ENCODE data around the gene FMNL2.

The FMNL2 gene

DNA sequence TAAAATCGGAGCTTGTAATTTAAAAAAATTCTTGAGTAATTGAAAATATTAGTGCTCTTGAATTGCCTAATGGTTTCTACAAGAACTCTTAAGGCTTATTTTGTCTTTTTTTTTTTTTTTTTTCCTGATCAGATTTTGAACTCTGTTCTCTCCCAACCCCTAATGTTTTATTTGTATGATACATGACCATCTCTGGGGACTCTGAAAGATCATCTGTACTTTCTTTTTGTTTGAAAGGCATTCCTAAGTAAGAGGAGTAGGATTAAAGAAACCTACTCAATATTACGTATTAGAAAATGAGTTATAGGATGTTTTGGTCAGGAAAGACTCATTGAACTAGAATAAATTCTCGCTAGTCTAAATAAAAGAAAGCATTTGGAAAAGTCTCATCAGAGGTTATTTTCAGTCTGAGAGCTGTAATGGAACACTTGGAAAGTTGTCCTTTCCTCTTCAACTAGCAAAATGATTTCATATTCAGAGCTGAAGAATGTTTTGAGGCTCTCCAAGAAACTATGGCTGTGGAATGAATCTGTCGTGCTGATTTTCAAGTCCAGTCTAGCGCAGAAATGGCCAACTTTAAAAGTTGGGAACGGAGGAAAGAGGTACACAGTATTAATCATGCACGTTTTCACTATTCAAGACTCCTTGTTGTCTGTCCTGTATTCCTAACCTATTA, 199.6 kb downstream of the FMNL2 start:
- no peak for DNase-seq

DNA sequence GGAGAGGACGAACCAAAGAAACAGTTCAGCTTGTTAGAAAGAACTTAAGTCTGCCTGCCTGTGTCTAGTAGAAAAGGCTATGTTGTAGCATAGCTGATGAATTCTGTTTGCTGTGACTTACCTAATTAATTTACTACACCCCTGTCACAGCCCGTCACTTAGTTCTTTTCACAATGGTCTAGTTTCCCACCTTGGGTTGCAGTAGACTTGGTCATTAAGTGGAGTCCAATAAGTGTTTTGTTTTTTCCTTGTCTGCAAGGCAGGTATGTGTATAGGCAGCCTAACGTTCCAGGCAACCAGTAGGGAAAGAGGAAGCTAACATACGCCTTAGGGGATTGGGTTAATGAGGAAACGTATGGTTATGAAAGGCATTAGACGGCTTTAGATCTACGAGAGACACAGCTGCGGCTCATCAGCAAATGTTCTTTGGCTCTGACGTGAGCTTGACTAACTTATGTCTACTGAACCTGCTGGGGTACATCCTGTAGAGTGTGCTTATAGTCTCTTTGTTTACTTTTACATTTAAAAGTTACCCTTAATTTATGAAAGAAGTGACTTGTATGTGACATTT, 202.2 kb downstream of the FMNL2 start:
- DNase-seq = no peak

DNA sequence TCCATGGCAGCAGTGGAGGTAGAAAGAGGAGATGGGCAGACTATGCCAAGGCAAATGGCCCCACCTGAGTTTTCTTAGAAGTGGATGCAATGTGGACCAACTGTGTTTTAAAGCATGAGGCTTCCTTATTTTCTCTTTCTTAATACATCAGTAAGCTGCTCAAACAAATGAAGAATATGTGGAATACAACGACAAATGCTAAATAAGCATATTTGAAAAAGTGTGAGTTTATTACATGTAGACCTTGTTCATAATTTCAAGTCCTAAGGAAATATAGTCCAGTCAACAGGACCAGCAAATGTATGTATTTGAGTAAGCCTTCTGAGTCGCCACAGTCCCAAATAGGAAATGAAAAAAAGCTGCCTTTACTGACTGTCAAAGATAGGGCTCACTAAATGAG, 204.4 kb downstream of the FMNL2 start:
- no peak for DNase-seq

DNA sequence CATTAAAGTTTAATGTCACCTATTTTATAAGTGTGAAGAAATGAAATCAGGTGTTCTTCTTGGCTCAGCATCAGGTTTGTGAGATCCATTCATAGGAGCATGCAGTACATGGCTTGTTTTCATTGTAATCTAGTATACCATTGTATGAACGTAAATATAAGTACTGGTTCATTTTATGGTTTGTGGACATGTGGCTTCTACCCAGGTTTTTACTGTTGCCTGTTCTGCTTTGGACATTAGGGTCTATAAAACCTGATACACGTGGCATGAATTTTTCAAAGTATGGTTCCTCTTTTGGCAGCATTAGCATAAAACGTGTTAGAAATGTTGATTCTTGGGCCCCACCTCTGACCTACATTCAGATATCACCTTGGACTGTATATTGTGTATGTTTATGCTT, 206.7 kb downstream of the FMNL2 start:
- no peak for DNase-seq

DNA sequence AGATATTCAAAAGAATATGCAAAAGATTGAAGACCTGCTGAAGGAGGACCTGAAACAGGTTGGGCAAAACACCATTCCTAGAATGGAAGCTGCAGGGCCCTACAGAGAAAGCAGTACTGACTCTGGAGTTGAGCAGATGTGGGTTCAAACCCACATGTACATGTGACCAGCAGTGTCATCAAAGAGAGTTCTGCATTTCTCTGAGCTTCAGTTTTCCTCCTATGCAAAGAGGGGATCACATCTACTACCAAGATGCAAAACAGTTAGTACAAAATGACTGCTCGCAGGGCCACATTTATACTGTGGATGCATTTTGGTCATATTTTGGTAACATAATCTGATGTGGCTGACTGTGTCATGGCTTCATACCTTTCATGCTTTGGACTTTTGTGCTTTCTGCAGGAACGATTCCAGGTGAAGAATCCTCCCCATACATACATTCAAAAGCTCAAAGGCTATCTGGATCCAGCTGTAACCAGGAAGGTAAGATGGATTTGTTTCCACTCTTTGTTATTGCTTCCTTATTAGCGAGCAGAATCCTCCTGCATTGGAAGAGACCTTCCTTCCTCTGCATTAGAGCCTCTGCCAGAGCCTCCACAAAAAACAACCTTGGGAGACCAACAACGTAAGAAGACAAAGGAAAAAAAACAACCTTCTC, 207.5 kb downstream of the FMNL2 start:
- no peak for DNase-seq

DNA sequence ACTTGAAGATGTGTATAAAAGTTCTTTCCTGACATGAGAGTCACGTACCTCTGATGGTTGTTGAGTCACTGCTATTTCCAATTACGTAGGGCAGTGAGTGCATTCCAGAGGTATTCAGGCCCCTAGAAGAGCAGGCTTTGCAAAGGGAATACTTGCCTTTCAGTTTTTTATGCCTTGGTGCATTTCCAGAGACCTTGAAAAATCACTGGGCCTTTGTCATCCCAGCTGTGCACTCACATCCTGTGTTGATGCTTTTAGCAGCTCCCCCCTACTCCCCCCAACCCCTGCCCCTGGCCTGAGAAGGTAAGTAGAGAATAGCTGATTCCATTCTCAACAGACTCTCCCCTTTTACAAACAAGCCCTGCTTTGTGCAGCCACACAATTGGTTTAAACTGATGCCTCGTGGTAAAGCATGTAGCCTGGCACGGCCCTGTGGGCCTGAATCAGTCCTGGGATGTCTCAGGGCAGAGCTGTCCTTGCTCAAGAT, 208.1 kb downstream of the FMNL2 start:
- no peak for DNase-seq

DNA sequence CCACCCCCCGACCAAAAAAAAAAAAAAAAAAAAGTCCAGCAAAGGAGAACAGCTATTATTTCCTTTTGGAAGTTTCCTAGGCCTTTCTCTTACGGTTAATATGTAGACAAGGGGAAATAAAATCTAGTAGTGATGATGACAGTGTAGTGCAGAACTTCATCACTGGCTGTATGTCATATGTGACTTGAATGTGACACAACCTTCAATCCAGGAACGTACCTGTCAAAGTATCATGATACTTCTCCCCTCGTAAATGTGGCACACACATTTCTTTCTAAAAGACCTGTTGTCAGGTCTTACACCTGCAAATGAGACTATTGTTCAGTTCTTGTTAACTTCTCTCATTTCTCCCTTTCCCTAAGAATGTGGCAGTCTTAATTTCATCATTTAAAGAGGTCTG, 208.7 kb downstream of the FMNL2 start:
- no peak for DNase-seq

DNA sequence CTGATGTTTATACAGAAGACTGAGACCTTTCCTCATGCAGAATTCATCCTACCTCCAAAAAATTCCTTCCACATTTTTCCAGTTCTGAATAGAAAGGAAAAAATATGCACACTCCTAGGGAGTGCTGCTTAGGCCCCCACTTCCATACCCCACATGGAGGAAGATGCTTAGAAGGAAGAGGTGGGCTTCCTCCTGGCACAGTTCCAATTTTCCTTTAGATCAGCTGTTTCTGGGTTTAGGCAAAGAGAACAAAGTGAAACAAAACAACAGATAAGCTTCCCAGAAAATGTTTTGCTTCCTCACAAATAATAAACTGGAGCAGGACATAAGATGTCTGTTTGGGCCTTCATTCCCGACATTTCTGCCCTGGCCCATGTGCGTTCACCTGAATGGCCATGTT, 209.7 kb downstream of the FMNL2 start:
- DNase-seq = no peak

DNA sequence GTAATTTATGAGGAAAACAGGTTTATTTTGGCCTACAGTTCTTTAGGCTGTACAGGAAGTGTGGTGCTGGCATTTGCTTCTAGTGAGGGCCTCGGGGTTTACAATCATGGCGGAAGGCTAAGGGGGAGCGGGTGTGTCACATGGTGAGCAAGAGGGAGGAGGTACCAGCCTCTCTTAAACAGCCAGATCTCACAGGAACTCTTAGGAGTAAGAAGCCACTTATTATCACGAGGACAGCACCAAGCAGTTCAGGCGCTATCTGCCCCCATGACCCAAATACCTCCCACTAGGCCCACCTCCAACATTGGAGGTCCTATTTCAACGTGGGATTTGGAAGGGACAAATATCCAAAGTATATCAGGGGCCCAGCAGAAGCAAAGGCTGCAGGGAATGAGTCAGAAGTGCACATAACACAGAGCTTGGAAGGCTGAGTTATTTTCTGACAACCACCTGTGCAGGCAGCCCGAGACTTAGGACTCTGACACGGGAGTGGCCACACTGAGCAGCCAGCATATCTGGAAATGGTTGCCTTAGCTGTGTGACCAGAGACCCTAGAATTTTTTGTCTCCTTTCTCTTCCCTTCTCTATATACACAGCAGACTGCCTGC, 211.4 kb downstream of the FMNL2 start:
- DNase-seq = no peak

DNA sequence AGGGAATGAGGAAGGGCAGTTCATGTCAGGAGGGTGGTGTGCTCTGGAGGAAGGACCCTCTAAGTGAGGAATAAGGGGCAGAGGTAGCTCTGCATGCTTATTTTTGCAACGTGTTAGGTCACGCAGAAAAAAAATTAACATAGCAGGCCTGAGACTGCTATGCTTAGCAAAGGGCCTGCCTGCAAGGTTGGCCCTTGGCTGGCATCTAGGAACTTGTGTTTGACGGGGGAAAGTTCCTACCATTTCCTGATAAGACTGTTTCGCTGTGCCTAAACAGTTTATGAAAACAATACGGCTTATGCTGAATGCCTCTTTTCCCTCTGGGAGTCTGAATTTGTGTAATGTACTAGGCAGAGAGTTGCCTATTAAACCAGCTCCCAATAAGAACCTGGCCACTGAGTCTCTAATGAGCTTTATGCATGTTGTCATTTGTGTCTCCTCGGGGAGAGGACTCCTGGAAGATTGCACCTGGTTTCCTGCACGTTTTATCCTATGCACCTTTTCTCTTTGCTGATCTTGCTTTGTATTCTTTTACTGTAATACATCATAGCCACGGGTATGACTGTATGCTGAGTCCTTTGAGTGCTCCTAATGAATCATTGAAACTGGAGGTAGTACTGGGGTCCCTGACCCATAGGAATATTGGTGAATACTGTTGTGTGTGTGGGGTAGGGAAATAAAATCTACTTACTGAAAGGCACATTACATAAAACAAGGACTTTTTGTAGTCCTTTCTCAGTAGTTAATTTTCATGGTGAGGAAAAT, 213.3 kb downstream of the FMNL2 start:
- no peak for DNase-seq

DNA sequence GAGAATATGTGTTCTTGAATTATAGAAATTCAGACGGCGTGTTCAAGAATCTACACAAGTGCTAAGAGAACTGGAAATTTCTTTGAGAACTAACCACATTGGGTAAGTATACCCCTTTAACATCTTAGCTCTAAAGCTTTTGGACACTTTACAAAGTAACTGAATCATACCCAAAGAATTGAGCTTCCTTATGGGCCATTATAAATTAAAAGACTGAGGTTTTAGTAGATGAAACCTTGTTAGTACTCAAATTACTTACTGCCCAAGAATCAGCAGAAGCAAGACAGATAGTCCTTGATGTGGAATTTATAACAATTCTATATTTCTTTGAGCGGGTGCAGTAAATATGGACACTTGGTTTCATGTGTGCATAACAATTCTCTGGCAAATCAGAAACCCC, 214.0 kb downstream of the FMNL2 start:
- no peak for DNase-seq

DNA sequence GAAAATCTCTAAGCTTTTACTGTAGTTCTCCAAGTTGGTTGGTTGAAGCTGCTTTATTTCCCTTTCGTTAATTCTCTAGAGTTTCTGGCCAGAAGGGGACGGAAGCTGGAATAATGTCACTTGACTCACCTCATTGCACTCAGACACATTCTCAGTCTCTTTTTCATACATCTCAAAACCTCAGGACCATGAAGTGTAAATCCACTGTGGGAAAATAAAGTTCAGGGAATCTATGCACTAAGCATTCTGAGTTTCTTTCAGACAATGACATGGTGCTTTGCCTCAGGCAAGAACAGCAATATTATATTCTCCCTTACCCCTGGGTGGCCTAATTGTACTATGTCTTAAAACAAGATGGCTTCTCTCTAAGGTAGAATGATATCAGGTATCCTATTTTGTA, 214.4 kb downstream of the FMNL2 start:
- DNase-seq = no peak

DNA sequence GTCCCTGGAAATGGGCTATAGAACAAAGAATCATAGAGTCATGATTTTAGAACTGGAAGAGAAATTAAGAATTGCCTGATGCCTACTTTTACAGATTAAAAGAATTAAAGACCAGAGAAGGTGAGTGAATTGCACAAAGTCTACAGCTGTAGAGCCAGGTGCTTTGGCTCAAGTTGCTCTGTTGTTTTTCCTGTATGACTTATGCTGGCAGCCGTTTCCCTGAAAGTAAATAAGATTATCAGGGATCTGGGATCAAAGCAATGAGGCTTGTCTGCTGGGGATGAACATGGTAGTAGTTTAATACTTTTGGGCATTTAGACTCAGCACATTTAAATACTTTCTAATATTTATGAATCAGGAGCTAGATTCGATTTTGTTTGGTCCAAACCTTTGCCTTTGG, 215.4 kb downstream of the FMNL2 start:
- no peak for DNase-seq

DNA sequence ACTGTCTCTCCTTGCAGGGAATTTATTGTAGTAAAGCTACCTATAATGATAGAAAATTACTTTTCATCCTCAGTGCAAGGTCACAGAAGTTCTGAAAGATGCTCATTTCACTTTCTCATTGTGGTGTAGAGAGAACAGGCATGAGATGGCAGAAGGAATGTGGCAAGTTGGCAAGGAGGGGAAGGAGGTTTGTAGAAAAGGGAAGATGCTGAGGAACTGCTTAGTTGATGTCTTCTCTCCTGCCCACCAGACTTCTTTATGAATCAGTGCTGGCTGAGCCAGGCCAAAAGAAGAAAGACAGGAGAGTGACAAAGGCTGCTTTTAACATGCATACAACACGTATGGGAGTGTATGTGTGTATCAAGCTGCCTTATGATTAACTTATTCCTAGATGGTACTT, 217.9 kb downstream of the FMNL2 start:
- DNase-seq = no peak

DNA sequence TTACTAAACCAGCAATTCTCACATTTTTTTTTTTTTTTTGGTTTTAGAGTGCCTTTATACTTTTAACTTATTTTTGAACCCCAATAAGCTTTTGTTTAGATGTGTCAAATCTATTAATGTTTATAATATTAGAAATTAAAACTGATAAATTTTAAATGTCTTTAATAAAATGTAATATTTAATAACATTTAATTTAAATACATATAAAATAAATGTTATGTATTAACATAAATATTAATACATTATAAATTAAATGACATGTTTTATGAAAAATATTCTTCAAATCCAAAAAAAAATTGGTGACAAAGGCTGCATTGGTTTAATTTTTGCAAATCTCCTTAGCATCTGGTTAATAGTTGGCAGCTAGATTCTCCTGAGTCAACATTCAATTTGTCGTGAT, 218.5 kb downstream of the FMNL2 start:
- DNase-seq = no peak

DNA sequence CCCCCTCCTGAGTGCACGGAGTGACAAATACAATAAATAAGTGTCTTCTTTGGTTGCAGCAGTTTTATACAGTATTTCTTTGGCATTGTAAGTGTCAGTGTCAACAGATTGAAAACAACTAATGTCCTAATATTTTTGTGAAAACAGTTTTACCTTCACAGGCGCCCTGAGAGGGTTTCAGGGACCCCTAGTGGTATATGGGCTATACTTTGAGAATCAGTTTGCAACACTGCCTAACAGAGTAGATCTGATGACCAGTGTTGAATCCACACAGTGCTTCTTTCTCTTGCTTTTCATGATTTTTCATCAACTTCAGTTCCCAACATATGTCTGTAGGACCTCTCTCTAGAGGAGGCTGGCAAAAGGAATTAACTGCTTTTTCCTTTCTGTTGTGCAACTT, 220.1 kb downstream of the FMNL2 start:
- no peak for DNase-seq

DNA sequence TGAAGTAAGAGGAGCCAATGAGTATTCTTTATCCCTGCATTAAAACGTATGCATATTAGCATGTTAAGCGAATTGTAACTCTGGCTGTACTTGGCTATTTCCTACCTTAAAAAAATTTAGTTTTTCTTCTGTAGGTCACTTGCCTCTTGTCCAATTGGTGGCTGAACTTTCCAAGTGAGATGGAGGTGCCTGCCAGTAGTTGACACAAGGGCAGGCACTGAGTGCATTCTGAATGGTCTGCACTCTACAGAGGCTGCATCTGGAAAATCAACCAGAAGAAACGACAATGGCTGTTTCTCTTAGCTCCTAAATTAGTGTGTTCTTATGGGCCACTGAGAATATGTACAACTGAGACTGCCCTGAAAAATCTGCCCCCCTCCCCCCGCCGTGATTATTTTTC, 221.5 kb downstream of the FMNL2 start:
- DNase-seq = no peak

DNA sequence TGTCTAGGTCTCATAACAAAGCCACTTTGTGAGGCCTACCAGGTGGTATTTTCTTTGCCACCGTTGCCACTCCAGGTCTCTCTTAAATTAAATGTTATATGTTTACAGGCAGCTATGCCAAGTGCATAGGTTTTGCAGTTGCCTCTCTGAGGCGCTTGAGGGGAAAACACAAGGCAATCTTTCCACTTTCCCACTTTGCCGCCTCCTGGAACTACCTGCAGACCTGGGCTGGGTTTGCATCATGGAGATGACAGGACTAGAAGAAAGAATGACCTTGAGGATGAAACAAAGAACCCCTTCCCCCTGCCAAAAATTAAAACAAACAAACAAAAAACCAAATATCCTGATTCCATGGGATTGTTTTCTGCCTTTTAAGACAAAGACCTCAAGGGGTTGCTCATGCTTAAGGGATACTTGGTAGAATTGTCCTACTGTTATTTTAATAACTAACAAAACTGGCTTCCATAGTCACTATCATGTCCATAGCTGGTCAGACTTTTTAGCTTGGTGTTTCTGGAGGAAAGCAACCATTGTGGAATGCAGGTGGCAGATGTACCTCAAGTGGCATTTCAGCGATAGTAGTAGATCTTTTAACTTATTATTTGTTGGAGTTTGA, 222.4 kb downstream of the FMNL2 start:
- no peak for DNase-seq

DNA sequence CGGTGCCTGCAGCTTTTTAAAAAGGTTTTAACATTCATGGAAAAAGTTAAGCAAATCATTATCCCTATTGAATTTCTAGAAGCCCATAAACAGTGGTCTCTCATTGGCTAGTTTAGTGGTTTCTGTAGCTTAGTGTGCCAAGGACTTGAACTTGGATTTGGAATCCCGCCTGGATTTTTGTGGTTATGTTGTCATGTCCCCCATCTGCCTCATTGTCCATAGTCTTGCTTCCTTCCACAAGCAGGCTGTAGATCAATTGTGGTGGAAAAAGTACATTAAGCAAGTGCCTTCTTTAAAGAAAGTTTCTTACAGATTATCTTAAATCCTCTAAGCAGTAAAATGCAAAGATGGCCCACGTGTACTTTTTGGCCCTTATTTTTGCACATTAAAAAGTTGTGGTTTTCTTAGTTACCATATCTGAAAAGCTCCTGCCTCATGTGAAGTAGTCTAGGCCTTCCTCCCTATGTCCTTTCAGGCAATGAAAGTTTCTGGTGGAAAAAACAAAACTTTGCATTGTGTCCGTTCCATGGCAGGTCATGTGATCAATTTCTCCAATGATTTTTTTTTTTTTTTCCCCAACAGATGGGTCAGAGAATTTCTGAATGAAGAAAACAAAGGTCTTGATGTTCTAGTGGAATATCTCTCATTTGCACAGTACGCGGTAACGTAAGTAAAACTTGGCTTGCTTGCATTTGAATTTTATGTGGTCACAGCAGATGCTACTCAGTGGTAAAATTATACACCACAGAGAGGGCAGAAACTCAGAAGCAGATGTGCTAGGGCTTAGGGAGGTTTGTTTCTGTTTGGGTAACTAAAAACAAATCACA, 223.4 kb downstream of the FMNL2 start:
- no peak for DNase-seq

DNA sequence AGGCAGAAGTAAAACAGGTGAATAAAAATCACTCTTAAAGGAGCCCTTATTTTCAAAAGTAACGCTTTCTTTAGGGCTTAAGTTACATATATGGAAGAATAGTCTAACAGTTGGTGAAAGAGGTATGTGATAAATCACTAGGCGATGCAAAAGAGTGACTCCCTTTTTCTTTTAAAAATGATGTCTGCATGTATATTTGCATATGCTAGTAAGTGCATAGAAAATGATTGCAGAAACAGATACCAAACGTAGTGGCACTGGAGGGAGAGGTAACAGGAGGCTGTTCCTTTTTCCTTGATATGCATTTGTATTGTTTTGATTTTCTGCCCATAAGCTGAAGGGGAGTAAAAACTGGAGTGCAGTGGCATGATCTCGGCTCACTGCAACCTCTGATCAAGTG, 224.0 kb downstream of the FMNL2 start:
- DNase-seq = no peak

DNA sequence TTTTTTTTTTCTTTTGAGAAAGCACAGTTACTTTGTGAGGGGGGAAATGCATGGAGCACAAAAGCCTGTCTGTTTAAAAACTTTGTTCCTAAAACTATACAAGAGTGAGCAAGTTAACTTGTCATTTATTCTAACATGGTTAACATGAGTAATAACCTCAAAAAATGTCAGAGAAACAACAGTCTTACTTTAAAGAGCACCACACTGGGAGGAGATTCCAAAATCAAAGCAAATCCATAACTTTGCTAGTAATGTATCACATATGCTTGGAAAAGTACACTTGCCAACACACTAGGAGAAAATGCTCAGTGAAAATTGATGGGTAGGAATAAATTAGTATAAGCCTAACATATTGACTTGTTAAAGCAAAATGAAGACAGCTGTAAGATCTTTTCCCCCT, 225.2 kb downstream of the FMNL2 start:
- DNase-seq = no peak
